GM18868 (cell line): ENCODE results near the gene TENT4B.

ENCODE experiments used
- ATAC-seq: cut with Tn5 transposase; IDR thresholded peaks from one replicate; pipeline ENCODE4 v1.9.1; 2021; ENCODE audit warnings: mild to moderate bottlenecking, moderate library complexity; ENCODE audit not compliant: unreplicated experiment

TENT4B gene

DNA sequence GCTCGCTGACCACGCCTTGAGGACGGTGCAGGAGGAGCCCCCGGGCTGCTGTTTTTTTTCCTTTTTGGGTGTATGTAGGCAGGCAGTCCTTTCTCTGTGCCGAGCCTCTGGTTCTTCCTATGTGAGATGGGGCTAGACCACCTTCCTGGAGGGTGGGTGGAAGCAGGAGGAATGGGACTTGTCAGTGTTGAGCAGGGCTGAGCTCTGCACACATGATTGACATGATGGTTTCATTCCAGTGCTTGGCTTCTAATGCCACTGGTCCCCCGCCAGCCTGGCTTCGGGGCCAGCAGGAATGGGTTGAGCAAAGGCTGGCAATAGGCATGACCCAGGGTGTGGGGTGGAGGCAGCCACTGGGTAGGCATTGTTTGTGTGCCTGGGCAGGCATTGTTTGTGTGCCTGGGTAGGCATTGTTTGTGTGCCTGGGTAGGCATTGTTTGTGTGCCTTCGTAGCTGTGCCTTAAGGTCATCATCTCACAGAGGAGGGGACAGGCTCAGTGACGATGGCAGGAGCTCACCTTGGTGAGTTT is 99.0 kb downstream of the TENT4B start:
- no peak for ATAC-seq

DNA sequence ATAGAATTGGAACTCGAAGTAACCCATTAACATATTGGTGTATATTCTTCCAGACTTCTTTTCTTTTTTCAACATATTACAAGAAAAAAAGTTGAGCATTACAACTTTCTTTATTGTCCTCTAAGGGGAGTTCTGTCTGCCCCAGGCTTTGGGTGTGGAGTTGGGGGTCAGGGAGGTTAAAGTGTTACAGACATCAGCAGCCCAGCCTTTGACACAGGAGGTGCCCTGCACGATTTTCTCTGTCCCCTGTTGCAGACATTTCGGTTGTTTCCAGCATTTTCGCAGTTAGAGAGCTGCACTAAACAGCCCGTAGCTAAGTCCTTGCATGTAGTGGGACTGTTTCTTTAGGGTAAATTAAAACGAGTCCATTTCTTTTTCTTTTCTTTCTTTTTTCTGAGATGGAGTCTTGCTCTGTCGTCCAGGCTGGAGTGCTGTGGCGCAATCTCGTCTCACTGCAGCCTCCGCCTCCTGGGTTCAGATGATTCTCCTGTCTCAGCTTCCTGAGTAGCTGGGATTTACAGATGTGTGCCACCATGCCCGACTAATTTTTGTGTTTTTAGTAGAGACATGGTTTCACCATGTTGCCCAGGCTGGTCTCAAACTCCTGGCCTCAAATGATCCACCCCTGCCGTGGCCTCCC is 99.9 kb downstream of the TENT4B start:
- no peak for ATAC-seq

DNA sequence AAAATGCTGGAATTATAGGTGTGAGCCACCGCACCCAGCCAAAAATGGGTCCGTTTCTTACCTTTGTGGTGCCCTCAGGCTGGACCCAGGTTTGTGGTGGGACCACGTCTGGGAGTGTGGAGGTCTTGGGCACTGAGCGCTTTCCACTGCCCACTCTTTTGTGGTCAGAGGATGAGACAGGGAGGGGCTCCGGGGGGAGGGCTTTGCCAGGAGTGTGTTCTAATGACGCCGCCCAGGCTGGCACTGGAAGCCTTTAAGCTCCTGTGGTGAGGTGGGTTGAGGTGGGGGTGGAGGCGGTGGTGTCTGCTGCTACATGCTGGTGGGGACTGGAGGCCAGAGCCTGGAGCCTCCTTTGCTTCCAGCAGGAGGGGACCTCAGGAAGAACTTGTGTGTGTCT is 100.4 kb downstream of the TENT4B start:
- no peak for ATAC-seq

DNA sequence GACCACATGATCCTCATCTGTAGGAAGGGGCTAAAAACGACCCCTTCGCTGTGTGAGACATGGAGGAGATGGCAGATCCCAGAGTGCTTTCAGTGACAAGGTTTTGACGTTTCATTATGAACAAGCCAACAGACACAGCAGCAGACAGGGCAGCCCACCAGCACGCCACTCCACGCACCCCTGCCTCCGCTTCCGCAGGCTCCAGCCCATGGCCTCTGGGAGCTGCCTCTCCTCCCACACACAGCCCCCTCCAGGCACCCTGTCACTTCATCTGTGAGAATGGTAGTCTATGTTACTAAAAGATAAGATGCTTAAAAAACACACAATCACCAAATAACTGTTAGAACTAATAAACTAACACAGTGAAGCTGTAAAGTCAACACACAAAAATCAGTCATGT is 101.0 kb downstream of the TENT4B start:
- no peak for ATAC-seq

DNA sequence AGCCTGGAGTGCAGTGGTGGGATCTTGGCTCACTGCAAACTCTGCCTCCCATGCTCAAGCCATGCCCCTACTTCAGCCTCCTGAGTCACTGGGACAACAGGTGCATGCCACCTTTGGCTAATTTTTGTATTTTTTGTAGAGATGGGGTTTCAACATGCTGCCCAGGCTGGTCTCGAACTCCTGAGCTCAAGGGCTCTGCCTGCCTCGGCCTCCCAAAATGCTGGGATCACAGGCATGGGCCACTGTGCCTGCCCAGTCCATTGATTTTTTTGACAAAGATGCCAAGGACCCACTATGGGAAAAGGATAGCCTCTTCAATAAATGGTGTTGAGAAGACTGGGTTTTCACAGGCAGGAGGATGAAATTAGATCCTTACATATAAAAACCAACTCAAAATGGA is 102.4 kb downstream of the TENT4B start:
- no peak for ATAC-seq

DNA sequence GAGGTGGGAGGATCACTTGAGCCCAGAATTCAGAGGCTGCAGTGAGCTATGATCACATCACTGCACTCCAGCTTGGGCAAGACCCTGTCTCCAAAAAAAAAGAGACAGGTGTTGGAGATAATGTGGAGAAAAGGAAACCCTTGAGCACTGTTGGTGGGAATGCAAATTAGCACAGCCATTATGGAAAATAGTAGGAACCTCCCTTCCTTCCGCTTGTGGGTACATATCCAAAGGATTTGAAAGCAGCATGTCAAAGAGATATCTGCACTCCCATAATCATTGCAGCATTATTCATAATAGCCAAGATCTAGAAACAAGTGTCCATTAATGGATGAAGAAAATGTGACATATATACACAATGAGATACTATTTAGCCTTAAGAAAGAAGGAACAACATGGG is 103.5 kb downstream of the TENT4B start:
- ATAC-seq, result no peak

DNA sequence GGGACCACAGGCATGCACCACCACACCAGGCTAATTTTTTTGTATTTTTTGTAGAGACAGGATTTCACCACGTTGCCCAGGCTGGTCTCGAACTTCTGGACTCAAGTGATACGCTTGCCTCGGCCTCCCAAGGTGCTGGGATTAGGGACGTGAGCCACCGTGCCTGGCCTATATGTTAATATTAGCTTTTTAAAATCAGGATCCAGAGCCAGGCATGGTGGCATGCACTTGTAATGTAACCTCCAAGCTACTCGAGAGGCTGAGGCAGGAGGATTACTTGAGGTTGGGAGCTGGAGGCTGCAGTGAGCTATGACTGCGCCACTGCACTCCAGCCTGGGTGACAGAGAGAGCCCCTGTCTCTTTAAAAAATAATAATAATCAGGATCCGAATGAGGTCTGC is 104.8 kb downstream of the TENT4B start:
- no peak for ATAC-seq

DNA sequence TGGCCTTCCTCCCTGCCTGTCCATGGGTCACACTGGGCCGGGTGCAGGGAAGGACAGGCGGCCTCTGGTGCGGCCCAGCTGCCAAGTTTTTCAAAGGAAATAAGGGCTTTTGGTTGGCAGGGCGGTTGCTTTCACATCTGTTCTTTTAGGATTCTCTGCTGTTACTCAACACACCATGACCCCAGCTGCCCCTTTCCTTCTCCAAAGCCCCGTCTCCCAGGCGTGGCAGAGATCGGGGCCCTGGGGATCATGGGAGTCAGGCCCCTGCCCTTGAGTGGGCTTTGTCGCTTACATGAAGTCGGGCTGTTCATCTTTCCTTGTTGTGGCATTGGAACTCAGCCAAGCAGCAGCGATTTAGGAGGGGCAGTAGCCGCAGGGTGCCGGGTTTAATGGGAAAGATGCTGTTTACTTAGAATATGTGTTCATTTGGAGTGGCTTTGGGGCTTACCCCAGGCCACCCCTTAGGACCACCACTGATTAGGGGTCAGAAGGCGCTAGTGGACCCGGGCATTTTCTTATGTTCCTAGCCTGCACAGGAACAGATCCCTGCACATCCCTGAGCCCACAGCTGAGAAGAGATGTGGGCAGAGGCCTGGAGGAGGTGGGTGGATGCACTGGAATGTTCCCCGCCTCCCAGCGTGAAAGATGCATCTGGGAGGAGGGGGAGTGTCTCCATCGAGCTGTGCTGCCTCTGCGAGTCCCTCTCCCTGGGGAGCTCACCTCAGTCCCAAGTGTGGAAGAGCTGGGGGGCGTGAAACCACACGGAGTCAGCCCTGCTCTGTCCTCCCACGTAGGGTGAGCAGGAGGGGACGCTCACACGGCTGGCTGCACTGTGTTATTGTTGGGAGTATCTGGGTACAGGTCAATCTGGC is 106.5 kb downstream of the TENT4B start:
- ATAC-seq, result no peak

DNA sequence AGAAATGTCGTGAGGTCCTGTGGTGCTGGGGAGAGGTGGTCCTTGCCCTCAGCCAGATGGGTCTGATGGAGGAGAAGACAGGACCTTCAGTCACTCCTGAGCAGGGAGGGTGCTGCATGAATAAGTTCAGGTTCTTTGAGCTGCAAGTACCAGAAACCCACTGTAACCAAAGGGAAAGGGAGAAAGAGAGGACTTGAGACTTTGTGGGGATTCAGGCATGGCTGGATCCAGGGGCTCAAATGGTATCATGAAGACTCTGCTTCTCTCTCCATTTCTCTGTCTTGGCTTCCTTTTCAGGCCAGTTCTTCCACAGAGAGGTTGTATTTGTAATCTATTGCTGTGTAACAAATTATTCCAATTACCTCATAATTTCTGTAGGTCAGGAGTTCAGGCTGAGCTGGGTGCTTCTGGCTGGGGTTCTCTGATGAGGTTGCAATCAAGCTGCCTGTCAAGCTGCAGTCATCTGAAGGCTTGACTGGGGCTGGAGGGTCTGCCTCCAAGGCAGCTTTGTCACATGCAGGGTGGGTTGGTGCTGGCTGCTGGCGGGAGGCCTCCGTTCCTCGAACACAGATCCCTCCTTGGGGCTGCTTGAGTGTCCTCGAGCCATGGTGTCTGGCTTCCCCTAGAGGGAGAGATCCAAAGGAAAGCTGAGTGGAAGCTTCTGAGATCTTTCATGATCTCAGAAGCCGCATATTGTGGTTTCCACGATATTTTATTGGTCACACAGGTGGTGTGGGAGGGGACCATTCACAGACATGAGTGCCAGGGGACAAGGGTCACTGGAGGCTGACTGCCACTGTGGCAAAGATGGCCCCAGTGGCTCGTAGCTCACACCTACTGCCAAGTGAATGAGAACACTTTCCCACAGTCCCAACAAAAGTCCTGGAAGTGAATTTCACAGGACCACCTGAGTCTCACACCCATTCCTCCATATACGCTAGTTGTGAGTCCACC is 107.4 kb downstream of the TENT4B start:
- ATAC-seq, result no peak

DNA sequence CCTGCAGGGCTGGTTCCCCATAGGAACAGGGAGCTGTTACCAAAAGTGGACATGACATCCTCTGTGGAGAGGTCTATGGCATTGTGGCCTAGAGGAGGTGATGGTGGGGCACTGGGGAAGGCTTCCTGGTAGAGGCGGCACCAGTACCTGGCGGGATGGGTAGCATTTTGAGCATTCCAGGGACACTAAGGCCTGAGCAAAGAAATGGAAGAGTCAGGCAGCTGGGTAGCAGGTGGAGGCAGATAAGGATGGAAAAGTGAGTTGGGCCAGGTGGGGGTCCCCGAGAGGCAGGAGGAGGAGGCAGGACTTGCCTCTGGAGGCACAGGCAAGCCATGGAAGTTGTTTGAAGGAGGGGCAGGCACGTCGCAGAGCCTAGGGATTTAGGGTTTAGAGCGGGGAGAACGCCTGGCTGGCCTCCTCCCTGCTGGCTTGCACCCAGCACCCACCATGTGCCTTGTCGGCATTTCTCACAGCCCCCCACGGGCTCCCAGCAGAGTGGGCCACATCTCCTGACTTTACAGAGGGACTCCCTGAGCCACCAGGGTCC is 108.1 kb downstream of the TENT4B start:
- no peak for ATAC-seq

DNA sequence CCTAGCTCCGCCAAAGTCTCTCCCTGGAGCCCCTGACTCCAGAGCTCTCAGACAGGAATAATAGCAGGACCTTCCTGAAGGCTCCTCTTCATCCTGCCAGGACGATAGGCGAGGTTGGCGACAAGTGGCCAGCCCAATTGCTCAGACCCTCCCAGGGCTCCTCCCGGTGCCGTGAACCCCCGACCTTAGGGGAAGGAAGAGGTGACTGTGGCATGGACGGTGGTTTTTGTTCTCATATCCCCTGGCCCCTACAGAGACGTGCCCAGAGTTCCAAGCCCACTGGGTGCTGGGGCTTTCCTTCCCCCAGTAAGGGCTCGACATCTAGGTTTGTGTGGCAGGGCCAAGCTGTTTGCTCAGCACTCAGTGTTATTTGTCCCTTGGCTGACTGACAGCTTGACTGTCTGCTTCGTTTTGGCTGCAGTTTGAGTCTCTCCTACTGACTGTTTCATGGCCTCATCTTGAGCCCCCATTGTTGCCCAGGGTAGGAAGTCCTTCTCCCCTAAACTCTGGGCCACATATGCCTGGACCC is 108.7 kb downstream of the TENT4B start:
- no peak for ATAC-seq

DNA sequence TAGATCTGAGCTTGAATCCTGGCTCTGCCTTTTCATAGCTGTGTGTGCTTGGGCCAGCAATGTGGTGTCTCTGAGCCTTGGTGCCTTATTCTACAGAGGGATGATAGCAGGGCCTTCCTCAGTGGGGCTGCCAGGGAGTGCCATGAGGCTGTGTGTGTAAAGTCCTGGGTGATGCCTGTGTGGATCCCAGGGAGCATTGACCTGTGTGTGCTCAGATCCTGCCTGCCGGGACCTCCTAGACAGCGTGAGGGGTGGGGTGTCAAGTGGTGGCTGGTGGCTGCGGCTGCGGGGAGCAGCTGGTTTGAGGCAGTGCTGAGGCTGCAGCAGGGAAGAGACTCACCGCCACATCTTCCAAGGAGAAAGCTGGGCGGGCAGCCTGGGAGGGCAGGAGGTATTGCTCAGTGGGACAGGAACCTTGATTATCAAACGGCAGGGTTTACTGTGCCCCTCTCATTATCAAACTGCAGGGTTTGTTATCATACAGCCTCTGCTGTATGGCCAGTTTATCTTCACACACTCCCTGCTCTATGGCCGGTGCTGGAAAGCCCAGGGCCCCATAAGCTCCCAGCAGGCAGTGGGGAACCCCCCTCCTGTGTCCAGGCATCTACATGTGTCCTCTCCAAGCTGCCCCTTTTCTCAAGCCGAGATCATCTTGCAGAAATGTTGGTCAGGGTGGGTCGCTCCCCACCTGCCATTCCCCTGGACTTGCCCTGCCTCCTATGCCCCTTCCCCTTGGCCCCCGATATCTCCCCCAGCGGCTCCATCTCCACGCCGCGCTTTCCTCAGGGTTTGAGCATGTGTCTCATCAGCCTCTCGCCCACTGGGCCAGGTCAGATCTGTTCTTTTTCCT is 110.2 kb downstream of the TENT4B start:
- ATAC-seq, result no peak

DNA sequence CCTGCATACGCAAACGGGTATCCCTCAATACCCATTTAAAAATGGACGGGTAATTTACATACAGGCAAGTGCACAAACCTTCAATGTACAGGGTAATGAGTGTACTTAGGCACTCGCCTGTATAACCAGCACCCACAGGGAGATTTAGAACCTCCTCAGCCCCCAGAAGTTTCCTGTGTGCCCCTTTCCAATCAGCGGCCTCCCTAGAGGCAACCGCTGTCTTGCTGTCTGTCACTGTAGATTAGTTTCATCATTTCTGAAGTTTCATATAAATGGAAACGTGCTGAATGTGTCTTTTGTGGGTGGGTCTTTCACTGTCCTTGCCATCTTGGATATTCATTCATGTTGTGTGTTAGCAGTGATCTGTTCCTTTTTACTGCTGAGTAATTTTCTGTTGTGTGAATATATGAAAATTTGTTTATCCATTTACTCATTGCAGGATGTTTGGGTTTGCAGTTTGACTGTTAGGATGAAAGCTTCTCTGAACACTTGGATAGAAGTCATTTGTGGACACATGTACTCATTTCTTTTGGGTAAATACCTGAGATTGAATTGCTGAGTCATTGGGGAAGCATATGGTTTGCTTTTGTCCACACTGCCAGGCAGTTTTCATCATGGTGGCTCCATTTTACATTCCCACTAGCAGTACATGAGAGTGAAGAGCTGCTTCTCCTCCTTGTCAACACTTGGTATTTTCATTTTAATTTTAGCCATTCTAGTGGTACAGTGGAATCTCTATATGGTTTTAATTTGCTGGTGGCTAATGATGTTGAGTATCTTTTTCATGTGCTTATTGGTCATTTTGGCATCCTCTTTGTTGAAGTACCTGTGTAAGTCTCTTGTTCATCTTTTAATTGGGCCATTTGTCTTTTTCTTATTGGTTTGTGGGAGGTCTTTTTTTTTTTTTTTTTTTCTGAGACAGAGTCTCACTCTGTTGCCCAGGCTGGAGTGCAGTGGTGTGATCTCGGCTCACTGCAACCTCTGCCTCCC is 111.1 kb downstream of the TENT4B start:
- ATAC-seq, result peak; percentile 45

DNA sequence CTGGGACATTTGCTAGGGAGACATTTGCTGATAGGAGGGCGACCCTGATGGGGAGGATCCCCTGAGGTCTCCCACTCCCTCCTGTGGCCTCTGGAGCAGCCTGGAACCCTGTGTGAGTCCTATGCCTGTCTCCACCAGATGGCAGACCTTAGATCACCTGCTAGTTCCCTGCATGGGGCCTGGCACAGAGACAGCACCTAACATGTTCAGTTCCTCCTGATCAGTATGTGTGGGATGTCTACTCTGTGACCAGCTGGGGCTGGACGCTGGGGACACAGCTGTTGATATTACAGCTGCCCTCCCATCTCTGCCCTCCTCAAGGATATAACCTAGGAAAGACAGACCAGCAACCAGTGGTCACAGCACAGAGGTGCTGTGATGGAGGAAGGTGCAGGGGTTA is 112.2 kb downstream of the TENT4B start:
- ATAC-seq, result no peak

DNA sequence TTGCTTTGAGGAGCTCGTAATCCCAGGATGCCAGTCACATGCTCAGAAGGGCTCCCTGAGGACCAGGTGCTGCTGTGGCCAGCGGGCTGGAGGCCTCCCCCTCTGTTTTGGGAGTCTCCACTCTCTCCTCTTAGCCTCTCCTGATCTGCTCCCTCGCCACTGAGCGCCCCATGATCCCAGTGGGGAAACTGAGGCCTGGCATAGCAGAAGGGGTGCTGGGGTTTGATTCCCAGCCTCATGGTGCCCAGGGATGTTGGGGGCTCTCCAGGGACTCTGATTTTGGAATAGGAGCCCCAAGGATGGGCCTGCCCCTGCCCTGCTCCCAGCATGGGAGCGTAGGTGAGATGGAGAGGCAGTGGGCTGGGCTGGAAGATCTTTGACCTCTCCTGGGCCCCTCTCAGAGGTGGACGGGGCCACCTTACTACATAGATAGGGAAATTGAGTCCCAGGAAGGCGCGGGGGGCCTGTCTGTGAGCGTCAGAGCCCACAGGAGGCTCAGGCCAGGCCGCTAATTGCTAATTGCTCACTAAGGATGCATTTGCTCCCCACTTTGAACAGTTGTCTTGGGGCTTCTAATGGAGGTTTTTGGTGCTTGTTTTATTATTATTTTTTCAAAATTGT is 112.7 kb downstream of the TENT4B start:
- ATAC-seq, result no peak

DNA sequence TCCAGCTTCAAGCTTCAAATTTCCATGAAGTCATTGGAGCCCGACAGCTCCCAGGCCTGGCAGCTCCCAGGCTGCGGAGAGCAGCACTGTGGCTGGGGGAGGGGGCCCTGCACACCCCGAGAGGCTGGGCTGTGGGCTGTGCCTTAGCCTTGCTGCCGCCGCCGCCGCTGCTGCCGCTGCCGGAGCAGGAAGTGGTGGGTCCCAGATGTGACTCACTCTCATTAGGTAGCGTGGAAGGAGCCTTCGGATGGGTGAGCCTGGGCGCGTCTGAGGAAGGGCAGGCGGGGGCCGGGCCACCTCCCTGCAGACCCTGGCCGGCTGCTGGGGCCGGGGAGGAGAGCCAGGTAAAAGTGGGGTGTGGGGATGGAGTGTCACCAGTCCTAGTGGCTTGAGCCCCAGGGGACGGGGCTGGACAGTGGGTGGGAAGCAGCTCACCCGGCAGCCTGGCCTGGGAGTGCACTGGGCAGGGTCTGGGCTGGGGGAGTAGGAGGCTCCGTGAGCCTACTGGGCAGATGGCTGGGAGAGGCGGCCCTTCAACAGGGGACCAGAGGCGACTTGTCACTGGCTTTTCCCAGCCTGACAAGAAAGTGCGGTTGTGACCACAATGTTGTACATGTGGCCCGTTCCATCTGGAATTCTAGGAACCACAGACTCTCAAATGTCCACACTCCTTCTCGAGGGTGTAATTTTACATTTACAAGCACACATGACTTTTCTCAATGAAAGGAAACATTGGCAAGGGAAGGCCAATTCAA is 113.4 kb downstream of the TENT4B start, which contains the start of gene ADCY7:
ADCY7 (plus strand) TSS at position 215 of the 755 bp plus-strand sequence. CDS start 21,629 bp downstream, outside the sequence.
- ATAC-seq, result peak; percentile 83

DNA sequence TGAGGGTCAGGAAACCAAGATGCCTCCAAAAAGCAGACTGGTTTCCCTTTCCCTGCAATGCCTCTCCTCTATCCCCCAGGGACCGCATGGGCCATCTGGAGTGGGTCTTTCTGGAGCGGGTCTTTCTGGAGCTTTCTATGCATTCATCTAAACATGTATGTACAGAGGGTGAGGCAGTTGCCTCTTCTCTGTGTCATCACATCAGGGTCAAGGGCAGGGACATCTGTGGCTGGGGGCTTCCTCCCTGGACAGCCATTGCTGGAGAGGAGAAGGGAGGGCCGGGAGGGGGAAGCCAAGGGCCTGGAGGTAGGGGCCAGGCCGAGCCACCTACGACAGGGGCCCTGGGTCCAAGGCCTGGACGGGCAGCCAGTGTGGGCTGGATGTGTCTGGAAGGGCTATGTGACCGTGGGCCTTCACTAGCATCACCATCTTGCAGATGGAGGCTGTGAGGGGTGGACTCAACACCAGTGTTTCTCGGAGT is 114.1 kb downstream of the TENT4B start:
- ATAC-seq, result no peak
